Measurements from ENCODE around the gene APBB1IP.
A peak's percentile ranks its signal among the peaks of the same experiment; 100 is the strongest.

- TF ChIP-seq POLR2AphosphoS5 (IDR thresholded peaks at IDR 0.05; ENCODE audit: low read depth) = peak; percentile 68; the same call in 1 of the 2 replicates
- no peak for TF ChIP-seq CTCF (IDR thresholded peaks at IDR 0.05; ENCODE audit: insufficient read depth, low read length)
- no peak for TF ChIP-seq GABPA (IDR thresholded peaks at IDR 0.05; ENCODE audit: low read depth)
Measured at GRCh38 chr10:26481914-26482550, 43.9 kb downstream of the APBB1IP start.
